HG03520 (cell line): ENCODE results near the gene GBA3.

Experiments
- ATAC-seq: cut with Tn5 transposase; IDR thresholded peaks from one replicate; pipeline ENCODE4 v1.9.1; 2021; ENCODE audit warnings: mild to moderate bottlenecking, moderate library complexity; ENCODE audit not compliant: unreplicated experiment

Gene GBA3

DNA sequence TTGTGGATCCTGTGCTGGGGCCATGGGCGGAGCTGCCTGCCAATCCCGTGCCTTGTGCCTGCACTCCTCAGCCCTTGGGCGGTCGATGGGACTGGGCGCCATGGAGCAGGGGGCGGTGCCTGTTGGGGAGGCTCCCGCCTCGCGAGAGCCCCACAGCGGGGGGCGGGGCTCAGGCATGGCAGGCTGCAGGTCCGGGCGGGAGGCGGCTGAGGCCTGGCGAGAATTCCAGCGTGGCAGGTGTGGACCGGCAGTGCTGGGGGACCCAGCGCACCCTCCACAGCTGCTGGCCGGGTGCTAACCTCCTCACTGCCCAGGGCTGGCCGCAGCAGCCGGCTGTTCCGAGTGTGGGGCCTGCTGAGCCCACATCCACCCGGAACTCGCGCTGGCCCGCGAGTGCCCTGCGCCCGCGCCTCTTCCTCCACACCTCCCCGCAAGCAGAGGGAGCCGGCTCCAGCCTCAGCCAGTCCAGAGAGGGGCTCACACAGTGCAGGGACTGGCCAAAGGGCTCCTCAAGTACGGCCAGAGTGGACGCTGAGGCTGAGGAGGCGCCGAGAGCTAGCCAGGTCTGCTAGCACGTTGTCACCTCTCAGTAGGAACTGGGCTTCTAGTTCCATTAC, 85.9 kb downstream of the GBA3 start:
- no peak for ATAC-seq

DNA sequence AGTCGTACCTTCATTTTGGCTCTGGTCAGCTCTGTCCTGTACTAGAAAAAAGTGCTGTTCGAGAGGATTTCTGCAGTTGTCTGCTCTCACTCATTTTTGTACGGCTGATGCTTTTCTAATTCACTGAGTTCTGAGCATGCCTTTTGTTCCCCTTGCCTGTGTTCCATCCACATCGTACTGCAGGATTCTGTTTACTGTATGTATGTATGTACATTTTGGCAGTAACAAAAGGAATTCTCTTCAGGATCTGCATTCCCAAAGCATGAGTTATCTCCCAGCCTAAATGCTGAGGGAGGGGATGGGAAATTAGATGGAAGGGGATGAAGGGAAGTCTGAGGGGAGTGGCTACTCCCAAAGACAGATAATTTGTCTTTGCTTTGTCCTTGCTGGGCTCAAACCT, 87.6 kb downstream of the GBA3 start:
- ATAC-seq, result no peak

DNA sequence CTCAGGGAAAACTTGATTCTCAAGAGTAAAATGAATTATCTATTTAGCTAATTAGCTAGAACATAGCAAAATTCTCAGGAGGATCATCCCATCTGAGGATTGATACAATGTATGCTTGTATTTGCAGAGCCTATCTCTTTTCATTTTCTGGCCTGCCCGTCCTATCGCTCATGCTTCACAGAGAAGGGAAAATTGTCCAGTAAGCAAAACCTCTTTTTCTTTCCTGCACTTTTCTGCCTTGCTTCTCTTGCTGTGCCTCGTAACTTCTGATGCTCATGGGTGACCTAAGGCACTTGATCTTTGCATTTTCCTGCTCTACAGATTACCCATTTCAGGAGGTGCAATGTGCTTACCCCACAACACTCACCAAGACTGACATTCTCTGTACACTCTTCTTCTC, 88.1 kb downstream of the GBA3 start:
- no peak for ATAC-seq

DNA sequence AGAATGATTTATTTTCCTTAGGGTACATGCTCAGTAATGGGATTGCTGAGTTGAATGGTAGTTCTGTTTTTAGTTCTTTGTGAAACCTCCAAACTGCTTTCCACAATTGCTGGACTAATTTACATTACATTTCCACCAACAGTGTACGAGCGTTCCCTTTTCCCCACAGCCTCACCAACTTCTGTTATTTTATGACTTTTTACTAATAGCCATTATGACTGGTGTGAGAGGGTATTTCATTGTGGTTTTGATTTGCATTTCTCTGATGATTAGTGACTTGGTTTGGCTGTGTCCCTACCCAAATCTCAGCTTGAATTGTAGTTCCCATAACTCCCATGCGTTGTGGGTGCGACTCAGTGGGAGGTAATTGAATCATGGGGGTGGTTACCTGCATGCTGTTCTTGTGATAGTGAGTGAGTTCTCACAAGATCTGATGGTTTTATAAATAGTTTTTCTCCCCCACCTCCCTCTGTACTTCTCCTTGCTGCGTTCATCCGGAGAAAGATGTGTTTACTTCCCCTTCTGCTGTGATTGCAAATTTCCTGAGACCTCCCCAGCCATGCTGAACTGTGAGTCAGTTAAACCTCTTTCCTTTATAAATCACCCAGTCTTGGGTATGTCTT, 95.1 kb downstream of the GBA3 start:
- ATAC-seq, result no peak

DNA sequence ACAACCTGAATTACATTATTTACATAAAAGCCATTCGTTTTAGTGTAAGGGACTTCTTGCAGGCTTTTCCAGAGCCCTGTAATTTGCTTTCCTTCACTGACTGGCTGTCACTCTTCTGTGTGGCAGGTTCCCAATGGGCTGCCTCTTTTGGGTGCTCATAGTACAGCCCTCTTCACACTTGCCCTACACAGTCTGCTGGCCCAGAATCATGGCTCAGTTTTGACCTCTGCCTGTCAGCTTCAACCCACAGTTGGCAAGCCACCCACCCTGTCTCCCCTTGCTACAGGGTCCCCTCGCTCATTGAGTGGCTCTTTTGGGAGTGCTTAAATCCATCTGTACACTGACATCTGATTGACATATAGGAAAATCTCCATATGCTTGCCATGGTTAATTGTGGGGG, 97.9 kb downstream of the GBA3 start:
- ATAC-seq, result no peak

DNA sequence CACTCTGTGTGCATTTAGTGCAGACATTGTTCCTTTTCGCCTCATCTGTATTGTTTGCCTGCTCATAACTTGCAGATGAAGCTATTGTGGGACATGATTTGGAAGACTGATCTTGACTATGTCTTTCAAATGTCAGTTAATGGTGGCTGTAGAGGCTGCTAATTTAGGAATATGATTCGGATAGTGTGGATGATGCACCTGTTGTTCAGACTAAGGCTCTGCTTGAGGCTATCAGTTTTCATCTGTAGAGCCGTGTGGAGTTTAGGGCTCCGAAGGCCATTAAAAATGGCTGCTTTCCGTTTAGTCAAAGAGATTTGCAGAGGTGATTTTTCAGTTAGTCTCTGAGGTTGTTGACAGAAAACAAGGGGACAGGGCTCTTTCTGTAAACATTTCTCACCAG, 102.0 kb downstream of the GBA3 start:
- ATAC-seq, result no peak

DNA sequence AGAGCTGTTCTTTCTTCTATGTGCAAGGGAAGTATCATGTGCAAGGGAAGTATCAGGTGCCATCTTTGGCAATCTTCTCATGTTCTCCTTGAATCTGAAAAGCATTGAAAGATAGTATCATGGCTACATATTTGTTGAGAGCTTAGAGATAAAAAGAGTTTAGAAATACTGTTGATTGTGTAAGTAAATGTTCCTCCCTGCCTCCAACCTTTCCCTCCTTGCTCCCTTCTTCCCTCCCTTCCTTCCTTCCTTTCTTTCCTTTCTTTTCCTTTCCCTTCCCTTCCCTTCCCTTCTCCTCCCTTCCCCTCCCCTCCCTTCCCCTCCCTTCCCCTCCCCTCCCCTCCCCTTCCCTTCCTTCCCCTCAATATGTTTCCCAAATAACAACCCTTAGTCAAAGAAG, 108.7 kb downstream of the GBA3 start:
- no peak for ATAC-seq

DNA sequence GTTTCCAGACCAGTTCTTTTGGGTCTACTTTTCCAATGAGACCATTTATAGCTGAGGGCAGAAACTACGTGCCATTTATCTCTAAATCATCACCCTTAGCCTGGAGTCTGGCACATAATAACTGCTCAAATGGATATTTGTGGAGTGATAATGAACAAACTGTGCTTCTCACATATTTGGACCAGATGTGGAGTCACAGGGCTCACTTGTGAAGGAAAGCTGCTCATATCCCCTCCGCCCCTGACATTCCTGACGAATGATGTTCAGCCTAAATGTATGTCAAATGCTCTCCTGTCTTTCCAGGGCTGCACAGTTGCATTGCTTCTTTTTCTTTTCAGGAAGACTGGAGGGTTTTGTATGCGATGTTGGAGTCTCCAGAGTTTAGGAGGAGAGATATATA, 110.1 kb downstream of the GBA3 start:
- ATAC-seq, result no peak

DNA sequence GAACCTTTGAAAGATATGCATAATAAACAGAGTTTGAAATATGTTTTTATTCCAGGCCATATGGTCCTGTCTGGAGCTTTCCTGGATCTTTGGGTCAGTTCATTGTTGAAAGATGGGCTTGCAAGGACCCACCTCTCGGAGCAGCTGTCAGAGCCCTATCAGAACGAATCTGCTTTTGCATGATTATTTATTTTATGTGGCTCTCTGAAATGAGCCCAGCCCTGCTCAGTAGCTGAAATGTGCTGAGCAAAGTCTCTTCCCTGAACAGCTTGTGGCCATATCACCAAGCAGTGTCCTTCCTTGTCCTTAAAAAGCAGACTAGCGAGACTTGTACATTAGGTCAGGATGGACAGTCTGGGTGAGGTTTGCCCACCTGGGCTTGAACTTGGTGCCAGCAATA, 110.8 kb downstream of the GBA3 start:
- no peak for ATAC-seq

DNA sequence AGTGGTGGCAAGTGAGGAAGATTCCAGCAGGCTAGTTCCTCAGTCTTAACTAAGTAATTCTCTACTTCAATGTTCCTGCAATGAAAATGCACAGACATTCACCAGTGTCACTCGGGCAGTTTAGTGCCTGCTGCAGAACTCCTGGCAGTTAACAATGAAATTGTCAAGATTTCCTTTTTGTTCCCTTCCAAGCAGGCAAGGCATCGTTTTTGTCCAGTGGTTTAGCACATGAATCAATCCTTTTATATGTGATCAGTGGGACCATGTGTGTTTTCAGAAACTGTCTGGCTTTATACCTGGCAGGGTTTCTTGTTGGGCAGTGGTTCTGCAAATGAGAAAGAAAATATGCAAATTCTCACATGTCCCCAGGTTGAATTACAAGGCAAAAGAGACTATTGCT, 122.2 kb downstream of the GBA3 start:
- ATAC-seq, result no peak

DNA sequence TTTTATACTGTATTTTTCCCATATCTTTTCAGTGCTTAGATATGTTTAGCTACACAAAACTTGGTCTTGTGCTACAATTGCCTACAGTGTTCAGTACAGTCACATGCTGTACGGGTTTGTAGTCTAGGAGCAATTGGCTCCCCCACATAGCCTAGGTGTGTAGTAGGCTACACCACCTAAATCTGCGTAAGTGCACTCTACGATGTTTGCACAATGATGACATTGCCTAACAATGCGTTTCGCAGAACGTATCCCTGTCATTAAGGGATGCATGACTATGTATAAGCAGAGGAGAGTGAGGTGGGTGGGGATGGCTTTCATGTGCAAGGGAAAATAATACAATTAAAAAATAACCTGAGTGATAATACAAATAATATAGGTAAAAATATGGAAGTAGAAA, 131.4 kb downstream of the GBA3 start:
- ATAC-seq, result no peak

DNA sequence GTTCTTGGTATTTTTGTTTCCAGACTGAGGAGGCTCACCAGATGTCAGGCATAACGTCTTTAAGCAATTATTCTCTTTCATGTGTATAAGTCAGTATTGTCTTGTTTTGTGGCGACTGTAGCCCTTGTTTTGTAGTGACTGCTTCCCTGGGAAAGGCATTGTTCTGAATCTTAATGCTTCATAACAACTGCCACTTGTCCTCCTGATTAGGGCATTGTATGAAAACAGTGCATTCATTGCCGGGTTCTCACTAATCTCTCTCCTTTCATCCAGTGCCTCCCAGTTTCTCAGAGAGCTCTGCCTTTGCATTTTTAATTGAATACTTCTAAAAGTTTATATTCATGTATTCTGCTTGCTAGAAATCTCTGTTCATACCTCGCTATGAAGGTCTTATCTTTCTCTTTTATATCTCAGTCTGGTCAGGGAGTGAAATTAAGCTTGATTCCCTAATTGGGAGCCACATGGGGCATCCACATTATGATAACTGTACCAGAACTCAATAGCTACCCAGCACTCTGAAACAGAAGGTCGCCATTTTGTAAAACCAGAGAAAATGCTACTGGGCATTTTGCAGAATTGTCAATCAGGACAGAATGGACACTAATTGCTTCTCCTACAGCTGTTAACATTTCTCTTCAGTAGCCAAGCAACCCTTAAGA, 149.8 kb downstream of the GBA3 start:
- no peak for ATAC-seq

DNA sequence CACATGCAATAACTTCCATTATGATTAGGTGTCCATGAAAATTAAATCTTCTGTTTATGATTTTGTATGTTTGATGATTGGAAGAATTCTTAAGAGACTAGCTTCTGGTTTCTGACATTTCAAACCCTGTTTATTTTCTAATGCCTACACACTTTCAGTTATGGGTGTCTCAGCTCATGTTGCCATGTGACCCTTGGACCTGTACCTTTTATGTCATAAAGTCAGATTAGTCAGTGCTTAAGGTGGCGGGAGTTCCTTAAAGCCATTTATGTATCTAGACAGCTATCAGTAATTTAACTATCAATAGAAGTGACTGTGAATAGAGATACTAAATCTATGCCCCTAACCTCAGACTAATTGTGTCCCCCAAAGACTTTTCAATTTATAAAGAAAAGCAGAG, 155.6 kb downstream of the GBA3 start:
- ATAC-seq, result no peak

DNA sequence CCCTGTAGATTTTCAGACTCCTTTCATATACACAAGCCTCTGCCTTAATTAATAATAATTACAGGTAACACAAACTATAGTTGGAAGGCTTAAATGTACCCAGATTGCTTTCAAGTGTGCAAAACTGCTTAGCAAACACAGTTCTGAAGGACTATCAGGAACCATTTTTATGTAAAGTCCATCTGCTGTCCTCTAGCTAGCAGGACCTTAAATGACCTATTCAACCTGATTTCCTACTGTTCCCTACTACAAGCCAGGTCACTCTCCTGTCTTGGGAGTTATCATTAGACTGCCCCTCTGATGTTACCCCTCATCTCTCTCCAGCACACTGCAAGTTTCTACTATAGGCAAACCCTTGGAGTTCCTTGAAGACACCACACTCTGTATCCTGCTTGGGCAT, 157.3 kb downstream of the GBA3 start:
- ATAC-seq, result no peak

DNA sequence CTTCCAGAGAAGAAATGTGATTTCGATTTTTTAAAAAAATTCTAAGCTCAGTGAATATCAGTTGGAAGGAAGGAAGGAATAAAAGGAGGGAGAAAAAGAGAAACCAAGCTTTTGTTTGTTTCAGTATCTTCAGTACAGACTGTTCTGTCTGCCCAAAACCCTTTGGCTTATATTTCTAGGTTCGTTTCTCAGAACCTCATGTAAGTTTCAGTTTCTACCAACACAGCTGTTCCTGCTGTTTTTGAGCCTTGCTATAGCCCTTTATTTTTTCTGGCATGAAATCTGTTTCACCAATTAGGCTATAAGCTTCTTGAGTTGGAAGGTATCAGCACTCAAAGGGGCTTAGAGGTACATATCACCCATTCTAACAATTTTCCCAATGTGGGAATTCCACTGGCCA, 157.9 kb downstream of the GBA3 start:
- no peak for ATAC-seq

DNA sequence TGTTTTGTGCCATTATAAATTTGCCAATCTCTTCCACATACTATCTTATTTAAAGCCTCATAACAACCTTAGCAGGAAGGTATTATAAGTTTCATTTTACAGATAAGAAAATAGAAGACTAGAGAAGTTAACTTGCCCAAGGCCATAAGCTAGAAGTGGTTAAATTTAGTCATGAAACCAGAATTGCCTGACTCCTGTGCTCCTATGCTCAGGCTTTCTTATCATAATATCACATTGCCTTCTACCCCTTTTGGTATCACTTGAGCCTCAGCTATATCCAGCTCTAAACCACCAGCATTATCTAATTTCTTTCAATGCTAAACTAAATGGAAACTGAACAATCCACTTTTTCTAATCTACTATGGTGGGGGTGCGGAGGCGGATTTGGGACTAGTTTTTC, 164.7 kb downstream of the GBA3 start:
- ATAC-seq, result no peak

DNA sequence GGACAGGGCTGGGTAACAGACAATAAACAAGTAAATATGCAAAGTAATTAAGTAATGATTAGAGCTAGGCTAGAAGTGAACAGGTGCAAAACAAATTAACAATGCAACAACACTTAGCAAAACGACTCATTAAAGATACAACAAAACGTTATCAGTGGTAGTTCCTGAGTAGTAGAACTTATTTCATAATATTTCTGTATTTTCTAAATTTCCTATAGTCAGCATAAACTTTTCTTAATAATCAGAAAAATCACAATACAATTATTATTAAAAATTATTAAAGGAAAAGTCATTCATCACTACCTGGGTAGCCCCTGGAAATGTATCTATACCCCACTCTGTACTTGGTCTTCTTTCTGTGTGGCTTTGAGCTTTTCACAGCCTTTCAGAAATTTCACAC, 166.6 kb downstream of the GBA3 start:
- no peak for ATAC-seq
